ENCODE results near the gene CYP3A5.
"Not testable (repeated sequence)": the region's sequence is repeated elsewhere in the genome, so short reads cannot be mapped to it uniquely, and the experiment has no call there.

The CYP3A5 gene

GRCh38 chr7:99679400-99680191 lies at the start of gene CYP3A5:
CYP3A5 (minus strand) TSS chr7:99679996; CDS start chr7:99679896, 100 bp downstream.
- no peak for DNase-seq

DNA sequence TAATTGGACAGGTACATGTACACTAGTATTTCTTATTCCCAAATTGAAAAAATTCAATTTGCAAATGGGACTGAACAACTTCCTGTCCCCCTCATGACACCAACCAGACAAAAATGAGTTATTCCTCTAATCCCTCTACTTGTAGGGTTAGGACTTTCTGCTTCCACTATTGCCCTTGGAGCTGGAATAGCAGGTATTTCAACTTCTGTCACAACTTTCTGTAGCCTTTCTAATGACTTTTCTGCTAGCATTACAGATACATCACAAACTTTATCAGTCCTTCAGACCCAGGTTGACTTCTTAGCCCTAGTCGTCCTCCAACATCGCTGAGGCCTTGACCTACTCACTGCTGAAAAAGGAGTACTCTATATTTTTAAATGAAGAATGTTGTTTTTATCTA lies 48.8 kb upstream of the CYP3A5 start:
- DNase-seq: no peak

GRCh38 chr7:99723201-99723600 lies 43.4 kb upstream of the CYP3A5 start:
- not testable (repeated sequence) for DNase-seq

- DNase-seq: no peak
These were observed 41.2 kb upstream of the CYP3A5 start for GRCh38 chr7:99720800-99721595.

DNA sequence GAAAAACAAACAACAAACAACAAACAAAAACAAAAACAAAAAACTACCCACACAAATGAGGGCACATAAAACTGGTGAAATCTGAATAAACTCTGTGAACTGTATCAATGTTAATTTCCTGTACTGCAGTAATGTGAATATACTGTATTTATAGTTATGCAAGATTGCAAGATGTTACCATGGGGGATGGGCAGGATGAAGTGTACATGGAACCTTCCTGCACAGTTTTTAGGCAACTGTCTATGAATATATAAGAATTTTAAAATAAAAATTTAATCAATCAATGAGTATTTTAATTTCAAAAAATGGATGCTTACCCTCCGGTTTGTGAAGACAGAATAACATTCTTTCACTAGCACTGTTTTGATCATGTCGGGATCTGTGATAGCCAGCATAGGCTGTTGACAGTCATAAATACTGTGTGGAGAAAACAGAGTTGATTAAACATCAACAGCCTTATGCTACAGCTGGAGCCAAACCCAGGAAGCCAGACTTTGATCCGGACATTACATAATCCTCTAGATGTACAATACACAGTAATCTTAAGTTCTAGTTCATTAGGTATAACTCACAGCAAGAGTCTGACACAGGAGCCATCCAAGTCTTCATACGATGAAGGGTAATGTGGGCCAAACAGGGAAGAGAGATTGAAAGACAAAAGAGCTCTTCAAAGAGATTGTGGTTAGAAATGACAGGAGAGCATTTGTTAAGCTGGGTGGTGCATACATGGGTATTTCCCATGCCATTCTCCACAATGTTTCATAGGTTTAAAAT lies 40.4 kb upstream of the CYP3A5 start:
- DNase-seq: no peak

- no peak for DNase-seq
These were observed 34.3 kb upstream of the CYP3A5 start for GRCh38 chr7:99713995-99714570.

DNA sequence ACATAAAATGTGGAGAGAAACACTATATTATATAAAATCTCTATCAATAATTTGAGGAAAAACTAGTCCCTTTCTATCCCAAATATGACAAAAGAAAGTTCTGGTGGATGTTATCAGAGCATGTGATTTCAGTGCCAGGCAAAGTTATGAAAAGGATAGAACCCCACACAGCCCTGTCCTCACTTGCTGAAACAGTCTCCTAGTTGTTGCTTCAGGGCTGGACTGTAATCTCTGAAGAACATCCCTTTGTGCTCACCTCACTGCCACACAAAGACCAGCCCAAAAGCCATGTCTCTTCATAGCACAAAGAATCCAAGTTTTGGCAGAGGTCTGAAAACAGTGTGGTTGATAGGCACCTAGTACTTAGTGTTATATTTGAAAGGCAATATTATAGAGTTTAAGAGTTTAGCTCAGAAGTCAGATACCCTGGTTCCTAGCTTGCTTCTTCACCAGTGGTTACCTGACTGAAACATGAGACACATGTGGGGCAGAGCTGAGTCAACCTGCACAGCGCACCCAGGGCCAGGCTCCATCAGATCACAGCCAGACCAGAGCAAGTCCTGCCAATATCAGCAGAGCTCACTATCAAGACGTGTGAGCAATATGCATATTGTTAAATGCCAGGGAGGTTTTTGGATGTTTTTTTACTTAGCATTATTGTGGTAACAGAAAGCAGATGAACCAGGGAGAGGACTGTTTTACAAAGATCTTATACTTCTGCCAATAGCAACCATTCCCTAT lies 30.2 kb upstream of the CYP3A5 start:
- no peak for DNase-seq

DNA sequence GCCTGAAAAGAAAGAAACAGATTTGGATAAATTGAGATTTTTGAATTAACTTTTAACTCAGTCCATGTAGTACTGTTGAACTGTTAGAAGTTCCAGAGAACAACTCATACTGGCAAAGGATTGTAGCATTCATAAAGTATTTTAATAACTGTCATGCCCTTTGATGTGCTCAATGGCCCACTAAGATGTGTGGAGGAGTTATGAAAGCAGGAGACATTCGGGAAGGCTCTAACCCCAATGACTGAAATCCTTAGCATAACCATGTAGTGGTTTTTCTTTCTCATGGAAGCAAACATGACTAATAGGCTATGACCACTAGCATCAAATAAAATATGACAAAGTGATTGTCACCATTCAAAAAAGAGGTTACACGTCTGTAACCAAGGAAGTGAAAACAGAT lies 29.5 kb upstream of the CYP3A5 start:
- DNase-seq: no peak

- no peak for DNase-seq
These were observed 27.3 kb upstream of the CYP3A5 start for GRCh38 chr7:99707096-99707495.

- no peak for DNase-seq
These were observed 20.1 kb upstream of the CYP3A5 start for GRCh38 chr7:99699946-99700345.

- DNase-seq: not testable (repeated sequence)
These were observed 19.3 kb upstream of the CYP3A5 start for GRCh38 chr7:99698867-99699730.

DNA sequence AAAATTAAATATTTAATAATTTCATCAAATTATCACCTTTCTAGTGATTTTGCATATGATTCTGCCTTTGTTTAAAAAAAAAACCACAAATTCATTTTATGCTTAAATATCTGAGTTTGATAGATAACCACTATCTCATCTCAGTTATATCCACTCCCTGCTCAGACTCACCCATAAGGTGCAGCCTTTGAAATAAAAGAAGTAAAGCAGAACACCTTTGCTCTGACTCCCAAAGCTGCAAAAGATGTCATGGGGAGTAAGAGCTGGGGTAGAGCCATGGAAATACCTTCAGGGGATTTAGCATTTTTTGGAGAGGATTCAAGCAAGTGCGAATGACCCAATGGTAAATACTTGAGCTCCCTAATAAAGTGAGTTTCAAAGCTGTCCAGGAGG lies 15.1 kb upstream of the CYP3A5 start:
- no peak for DNase-seq

DNA sequence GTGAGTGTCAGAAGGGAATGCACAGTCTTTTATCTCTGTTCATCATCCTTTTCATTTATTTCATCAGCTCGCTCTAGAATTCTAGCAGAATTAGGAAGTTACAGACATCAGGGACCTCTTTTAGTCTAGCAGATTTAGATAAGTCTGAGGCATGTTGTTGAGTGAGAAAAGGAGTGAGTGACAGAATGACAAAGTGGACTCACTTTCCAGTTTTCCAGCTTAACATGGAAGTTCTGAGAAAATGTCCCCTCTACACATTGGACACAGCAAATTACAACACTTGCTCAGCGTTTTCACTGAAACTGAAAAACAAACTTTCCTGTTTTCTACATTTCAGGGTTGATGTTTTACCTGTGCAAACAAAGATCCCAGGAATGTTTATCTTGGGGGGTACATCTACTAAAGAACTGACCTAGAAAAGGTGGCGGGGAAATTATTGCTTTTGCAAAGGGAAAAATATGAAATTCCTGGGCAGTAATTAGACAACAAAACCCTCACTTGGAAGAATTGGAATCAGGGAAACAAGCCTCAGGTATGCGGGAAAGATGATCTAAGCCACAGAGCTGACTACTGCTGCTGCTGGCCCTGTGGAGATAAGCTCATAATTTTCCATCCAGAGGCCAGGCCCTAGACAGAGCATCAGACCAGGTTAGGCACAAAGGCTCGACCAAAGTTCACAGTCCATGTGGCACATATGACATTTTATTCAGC lies 14.6 kb upstream of the CYP3A5 start:
- no peak for DNase-seq

GRCh38 chr7:99693427-99694200 lies 13.8 kb upstream of the CYP3A5 start:
- DNase-seq: no peak

DNA sequence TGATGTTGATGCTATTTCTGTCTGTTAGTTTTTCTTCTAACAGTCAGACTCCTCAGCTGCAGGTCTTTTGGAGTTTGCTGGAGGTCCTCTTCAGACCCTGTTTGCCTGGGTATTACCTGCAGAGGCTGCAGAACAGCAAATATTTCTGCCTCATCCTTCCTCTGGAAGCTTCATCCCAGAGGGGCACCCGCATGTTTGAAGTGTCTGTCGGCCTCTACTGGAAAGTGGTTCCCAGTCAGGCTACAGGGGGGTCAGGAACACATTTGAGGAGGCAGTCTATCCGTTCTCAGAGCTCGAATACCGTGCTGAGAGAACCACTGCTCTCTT lies 13.3 kb upstream of the CYP3A5 start:
- DNase-seq: no peak

- not testable (repeated sequence) for DNase-seq
These were observed 12.8 kb upstream of the CYP3A5 start for GRCh38 chr7:99692563-99692962.

GRCh38 chr7:99691658-99692057 lies 11.9 kb upstream of the CYP3A5 start:
- not testable (repeated sequence) for DNase-seq

GRCh38 chr7:99690918-99691317 lies 11.1 kb upstream of the CYP3A5 start:
- not testable (repeated sequence) for DNase-seq

GRCh38 chr7:99685871-99686608 lies 6.2 kb upstream of the CYP3A5 start:
- not testable (repeated sequence) for DNase-seq

Measured in activated T-cell treated with anti-CD3 and anti-CD28 coated beads, Interleukin-2, amount 50 U/mL, for 48 hours (primary cell).